Measurements from ENCODE around the gene ZNF213.
"Not testable (repeated sequence)": the region's sequence is repeated elsewhere in the genome, so short reads cannot be mapped to it uniquely, and the experiment has no call there.

Gene ZNF213

GRCh38 chr16:3131755-3132377 is 3.0 kb upstream of the ZNF213 start:
- peak in 1 of 2 experiments; percentile 27 for DNase-seq

GRCh38 chr16:3133844-3134243 is 985 bp upstream of the ZNF213 start:
- no peak for DNase-seq

- DNase-seq, result no peak
Observed at GRCh38 chr16:3135126-3135715, 392 bp downstream of the ZNF213 start.

GRCh38 chr16:3137267-3137666 is 2.4 kb downstream of the ZNF213 start:
- DNase-seq, result no peak

- DNase-seq, result no peak
Observed at GRCh38 chr16:3138342-3138741, 3.5 kb downstream of the ZNF213 start.

- DNase-seq, result no peak
Observed at GRCh38 chr16:3138823-3139426, 4.1 kb downstream of the ZNF213 start.

GRCh38 chr16:3139561-3139960 is 4.7 kb downstream of the ZNF213 start:
- not testable (repeated sequence) for DNase-seq

GRCh38 chr16:3140603-3141427 is 6.0 kb downstream of the ZNF213 start:
- no peak for DNase-seq

- DNase-seq, result no peak
Observed at GRCh38 chr16:3141781-3142311, 7.0 kb downstream of the ZNF213 start.

- no peak for DNase-seq
Observed at GRCh38 chr16:3142327-3142726, 7.5 kb downstream of the ZNF213 start.

GRCh38 chr16:3142770-3143169 is 7.9 kb downstream of the ZNF213 start:
- no peak for DNase-seq

GRCh38 chr16:3143189-3143588 is 8.4 kb downstream of the ZNF213 start:
- no peak for DNase-seq

- no peak for DNase-seq
Observed at GRCh38 chr16:3143598-3144320, 8.9 kb downstream of the ZNF213 start.

GRCh38 chr16:3144321-3144983 is 9.6 kb downstream of the ZNF213 start:
- no peak for DNase-seq

GRCh38 chr16:3145151-3145550 is 10.3 kb downstream of the ZNF213 start:
- no peak for DNase-seq

- no peak for DNase-seq
Observed at GRCh38 chr16:3145660-3146059, 10.8 kb downstream of the ZNF213 start.

- no peak for DNase-seq
Observed at GRCh38 chr16:3147046-3147756, 12.4 kb downstream of the ZNF213 start.

GRCh38 chr16:3147757-3148104 is 12.9 kb downstream of the ZNF213 start:
- no peak for DNase-seq

GRCh38 chr16:3148256-3149192 is 13.7 kb downstream of the ZNF213 start:
- no peak for DNase-seq

- no peak for DNase-seq
Observed at GRCh38 chr16:3149193-3149530, 14.3 kb downstream of the ZNF213 start.

All from NCI-H2081 (cell line).